Gastroesophageal sphincter (tissue), 3 donors: ENCODE measurements around the gene TAS1R1.

ENCODE experiments used
- EP300 ChIP-seq: sonication (generic); formaldehyde crosslinking; IDR thresholded peaks from one replicate; pipeline ENCODE4 v1.6.1; 2017; ENCODE audit warnings: antibody characterized with exemption, mild to moderate bottlenecking
- POLR2A ChIP-seq, 2 donors: fragments of 450-650 bp; IDR thresholded peaks; one replicate each; pipeline ENCODE4 v1.6.1; 2017; ENCODE audit warnings: antibody characterized with exemption in 2 of 2, mild to moderate bottlenecking in 2 of 2, moderate library complexity in 1 of 2
- POLR2AphosphoS5 ChIP-seq: sonication (generic); formaldehyde crosslinking; IDR thresholded peaks from one replicate; pipeline ENCODE4 v1.6.1; 2017; ENCODE audit warnings: antibody characterized with exemption
- TF ChIP-seq, protein P1 (sequence below), 4 experiments: fragments of 200-600 bp in 2 of 4; fragments of 450-650 bp in 2 of 4; sonication (generic) in 1 of 4; IDR thresholded peaks; one replicate each; pipeline ENCODE4 v1.5.1; 2017 to 2019; ENCODE audit warnings: antibody characterized with exemption in 4 of 4, mild to moderate bottlenecking in 2 of 4, moderate library complexity in 2 of 4

DNA sequence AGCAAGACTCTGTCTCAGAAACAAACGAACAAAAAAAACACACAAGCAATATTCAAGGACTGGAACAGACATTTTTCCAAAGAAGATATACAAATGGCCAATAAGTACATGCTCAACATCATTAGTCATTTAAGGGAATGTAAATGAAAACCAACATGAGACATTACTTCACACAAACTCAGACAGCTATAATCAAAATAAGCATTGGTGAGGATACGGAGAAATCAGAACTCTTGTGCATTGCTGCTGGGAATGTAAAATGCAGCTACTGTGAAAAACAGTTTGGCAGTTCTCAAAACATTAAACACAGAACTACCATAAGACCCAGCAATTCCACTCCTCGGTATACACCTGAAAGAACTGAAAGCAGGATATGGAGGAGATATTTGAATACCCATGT is 16.2 kb upstream of the TAS1R1 start:
- TF ChIP-seq, protein P1, sequence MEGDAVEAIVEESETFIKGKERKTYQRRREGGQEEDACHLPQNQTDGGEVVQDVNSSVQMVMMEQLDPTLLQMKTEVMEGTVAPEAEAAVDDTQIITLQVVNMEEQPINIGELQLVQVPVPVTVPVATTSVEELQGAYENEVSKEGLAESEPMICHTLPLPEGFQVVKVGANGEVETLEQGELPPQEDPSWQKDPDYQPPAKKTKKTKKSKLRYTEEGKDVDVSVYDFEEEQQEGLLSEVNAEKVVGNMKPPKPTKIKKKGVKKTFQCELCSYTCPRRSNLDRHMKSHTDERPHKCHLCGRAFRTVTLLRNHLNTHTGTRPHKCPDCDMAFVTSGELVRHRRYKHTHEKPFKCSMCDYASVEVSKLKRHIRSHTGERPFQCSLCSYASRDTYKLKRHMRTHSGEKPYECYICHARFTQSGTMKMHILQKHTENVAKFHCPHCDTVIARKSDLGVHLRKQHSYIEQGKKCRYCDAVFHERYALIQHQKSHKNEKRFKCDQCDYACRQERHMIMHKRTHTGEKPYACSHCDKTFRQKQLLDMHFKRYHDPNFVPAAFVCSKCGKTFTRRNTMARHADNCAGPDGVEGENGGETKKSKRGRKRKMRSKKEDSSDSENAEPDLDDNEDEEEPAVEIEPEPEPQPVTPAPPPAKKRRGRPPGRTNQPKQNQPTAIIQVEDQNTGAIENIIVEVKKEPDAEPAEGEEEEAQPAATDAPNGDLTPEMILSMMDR (IDR thresholded peaks at IDR 0.05) = no peak
- TF ChIP-seq POLR2AphosphoS5 (no peak), POLR2A (IDR thresholded peaks at IDR 0.05) (no peak), EP300 (no peak)
